ENCODE results near the gene KLHDC8B.
"Not testable (repeated sequence)": the region's sequence is repeated elsewhere in the genome, so short reads cannot be mapped to it uniquely, and the experiment has no call there.

KLHDC8B gene

DNA sequence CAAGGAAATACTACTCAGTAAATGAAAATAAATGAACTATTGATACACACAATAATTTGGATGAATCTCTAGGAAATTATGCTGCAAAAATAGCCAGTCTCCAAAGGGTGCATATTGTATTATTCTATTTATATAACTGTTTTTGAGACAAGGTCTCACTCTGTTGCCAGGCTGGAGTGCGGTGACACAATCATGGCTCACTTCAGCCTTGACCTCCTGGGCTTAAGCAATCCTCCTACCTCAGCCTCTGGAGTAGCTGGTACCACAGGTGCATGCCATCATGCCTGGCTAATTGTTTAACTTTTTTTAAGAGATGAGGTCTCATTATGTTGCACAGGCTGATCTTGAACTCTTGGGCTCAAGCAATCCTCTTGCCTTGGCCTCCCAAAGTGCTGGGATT, 12.5 kb downstream of the KLHDC8B start:
- no peak for DNase-seq (ENCODE audit: low read depth in 2 of 2)

DNA sequence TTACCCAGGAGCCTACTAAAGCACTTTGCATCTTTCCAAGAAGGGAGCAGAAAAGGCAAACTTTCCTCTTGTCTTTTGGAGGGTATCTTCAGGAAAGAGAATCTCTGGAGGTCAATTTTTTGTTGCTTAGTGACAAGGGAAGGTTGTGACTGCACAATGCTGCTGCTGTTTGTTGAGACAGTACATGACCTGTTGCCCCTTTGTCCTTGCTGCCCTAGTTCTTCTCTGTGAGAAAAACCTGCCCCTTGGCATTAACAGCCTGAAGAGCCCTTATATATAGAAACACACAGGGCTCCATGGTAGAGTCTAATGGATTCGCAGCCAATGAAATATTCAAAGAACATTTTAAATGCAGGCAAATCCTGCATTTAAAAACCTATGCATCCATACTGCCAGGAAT, 20.3 kb downstream of the KLHDC8B start:
- no peak for DNase-seq (ENCODE audit: low read depth in 2 of 2)

DNA sequence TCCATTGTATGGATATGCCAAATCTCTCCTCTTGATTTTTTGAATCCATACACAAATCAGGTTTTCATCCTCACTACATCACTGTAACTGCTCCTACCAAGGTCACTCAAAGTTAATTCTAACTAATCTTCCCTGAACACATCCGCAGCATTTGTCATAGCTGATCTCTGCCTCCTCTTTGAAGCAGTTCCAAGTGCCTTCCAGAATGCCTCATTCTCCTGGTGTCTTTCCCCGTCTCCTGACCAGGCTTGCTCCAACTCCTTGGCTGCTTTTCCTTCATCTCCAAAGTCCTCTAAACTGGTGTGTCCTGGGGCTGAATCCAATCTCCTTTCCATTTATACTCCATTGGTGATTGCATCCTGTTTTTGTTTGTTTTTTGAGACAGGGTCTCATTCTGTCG, 26.8 kb downstream of the KLHDC8B start:
- no peak for DNase-seq (ENCODE audit: low read depth in 2 of 2)

DNA sequence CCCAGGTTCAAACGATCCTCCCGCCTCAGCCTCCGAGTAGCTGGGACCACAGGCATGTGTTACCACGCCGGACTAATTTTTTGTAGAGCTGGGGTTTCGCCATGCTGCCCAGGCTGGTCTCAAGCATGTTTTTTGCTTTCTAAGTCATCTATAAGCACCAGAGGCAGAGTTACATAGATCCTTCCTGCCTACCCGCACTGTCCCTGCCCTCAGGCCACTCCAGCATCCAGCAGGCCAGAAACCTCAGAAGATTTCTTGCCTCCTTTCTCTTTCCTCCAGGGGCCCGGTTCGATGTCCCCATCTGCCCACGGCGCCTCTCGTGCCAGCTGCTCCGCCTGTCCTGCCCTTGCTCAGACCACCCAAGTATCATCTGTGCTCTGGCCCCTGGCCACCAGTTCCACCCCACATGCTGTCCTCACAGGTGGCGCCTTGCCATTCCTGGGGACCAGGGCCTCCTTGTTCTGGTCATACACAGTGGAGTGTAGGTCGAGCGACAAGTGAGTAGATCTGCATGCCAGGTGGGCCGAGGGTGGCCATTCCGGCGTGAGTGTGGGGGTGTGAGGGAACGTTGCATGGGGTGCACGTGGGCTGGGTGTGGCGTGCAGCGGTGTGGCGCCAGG, 27.3 kb downstream of the KLHDC8B start:
- DNase-seq (ENCODE audit: low read depth in 2 of 2): no peak

DNA sequence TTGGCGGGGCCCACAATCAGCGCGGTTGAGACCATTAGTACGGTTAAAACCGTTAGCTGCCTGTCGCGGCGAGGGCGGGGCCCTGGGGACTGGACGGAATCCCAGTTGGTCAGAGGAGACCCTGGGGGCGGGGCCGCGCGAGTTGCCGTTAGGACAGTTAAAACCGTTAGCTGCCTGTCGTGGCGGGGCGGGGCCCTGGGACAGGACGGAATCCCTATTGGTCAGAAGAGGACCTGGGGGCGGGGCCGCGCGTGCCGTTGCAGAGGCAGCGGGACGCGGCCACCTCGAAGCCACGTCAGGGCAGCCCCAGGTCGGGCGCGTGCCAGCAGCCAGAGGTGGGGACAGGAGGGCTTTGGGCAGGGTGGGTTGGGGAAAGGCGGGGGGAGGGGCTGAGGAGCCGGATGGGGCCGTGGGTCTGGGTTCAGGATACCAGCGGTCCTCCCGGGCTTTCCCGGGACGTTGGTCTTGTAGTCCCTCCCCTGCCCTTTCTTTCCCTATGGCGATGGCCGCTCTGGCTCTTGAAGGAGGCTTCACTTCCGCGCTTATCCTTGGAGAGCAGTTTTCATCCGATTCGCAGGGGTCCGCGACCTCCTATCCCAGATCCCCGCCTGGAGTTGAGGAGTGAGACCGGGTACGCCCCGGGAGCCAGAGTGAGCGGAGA, 28.0 kb downstream of the KLHDC8B start:
- DNase-seq (ENCODE audit: low read depth in 2 of 2): no peak

DNA sequence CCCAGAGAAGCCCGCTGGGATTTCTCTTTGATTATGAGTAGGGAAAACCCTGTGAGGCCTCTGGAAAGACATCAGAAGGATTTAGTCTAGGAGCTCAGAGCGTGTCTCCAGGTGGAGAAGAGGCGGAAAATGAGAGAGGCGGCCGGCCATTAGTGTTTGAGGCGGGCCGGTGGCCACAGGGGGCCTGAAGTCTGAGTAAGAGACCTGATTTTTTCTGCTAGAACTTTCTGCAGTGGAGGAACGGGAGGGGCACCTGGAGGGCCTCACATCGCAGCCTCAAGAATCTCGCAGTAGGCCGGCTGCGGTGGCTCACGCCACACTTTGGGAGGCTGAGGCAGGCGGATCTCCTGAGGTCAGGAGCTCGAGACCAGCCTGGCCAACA, 28.5 kb downstream of the KLHDC8B start:
- no peak for DNase-seq (ENCODE audit: low read depth in 2 of 2)

DNA sequence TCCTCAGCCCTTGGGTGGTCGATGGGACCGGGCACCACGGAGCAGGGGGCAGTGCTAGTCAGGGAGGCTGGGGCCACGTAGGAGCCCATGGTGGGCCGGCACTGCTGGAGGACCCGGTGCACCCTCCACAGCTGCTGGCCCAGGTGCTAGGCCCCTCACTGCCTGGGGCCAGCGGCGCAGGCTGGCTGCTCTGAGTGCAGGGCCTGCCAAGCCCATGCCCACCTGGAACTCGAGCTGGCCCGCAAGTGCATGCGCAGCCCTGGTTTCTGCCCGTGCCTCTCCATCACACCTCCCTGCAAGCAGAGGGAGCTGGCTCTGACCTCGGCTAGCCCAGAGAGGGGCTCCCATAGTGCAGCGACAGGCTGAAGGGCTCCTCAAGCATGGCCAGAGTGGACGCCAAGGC, 42.1 kb downstream of the KLHDC8B start:
- DNase-seq (ENCODE audit: low read depth in 2 of 2): no peak

DNA sequence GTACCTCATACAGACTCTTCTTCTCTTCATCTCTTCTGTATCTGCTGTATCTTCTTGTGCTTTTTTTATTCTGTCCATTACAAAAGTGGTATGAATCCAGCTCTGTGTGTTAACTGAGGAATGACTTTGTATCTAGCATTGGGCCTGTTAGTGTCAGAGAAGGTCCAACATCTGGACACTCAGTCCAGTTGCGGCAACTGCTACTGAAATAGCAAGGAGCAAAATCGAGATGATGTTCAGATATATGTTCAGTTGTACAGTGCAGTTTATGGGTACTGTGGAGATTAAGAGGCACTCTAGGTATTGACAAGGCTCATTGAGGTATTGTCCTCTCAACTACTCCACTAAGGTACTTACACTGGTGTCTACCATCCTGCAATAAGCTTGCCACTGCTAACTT, 42.6 kb downstream of the KLHDC8B start:
- DNase-seq (ENCODE audit: low read depth in 2 of 2): no peak

DNA sequence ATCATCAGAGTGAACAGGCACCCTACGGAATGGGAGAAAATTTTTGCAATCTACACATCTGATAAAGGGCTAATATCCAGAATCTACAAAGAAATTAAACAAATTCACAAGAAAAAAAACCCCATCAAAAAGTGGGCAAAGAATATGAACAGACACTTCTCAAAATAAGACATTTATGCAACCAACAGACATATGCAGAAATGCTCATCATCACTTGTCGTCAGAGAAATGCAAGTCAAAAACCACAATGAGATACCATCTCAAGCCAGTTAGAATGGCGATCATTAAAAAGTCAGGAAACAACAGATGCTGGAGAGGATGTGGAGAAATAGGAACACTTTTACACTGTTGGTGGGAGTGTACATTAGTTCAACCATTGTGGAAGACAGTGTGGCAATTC, 45.3 kb downstream of the KLHDC8B start:
- DNase-seq (ENCODE audit: low read depth in 2 of 2): not testable (repeated sequence)

DNA sequence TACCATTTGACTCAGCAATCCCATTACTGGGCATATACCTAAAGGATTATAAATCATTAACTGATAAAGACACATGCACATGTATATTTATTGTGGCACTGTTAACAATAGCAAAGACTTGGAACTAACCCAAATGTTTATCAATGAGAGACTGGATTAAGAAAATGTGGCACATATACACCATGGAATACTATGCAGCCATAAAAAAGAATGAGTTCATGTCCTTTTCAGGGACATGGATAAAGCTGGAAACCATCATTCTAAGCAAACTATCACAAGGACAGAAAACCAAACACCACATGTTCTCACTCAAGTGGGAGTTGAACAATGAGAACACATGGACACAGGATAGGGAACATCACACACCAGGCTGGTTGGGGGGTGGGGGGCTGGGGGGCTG, 45.7 kb downstream of the KLHDC8B start:
- DNase-seq (ENCODE audit: low read depth in 2 of 2): not testable (repeated sequence)

DNA sequence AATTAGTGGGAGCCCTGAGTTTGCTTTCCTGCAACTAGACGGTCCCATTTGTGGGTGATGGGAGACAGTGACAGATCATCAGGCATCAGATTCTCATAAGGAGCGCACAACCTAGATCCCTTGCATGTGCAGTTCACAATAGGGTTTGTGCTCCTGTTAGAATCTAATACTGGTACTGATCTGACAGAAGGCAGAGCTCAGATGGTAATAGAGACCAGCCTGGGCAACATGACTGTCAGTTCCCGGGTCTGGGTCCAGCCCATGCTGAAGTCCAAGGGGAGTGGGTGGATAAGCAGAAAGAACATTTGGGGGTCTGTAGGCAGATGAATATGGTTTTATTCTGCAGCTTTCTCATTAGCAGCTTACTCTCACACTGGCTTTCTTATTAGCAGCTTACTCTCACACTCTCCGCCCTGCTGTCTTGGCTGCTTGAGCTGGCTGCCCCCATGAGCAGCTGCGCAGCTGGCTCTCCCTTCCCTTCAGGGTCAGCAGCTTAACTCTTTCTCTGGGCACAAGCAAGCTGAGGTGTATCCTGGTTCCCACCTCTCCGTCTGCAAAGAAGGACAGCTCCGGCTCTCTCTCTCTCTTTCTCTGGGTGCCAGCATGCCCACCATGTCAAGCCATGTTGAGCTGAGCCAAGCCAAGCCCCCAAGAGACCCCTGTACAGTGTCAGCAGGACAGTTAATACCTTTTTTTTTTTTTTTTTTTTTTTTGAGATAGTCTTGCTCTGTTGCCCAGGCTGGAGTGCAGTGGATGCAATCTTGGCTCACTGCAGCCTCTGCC, 46.5 kb downstream of the KLHDC8B start:
- DNase-seq (ENCODE audit: low read depth in 2 of 2): no peak

DNA sequence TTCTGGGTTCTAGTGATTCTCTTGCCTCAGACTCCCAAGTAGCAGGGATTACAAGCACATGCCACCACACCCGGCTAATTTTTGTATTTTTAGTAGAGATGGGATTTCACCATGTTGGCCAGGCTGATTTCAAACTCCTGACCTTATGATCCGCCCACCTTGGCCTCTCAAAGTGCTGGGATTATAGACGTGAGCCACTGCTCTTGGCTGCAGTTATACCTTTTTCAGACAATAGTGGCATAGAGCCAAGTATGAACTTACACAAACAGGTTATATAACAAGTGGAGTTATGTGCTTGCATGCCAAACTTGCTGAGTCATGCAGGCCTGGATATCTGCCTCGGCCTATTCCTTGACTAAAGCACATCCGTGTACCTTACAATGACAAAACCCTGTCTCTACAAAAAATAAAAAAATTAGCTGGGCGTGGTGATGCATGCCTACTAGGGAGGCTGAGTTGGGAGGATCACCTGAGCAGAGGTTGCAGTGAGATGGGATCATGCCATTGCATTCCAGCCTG, 47.1 kb downstream of the KLHDC8B start:
- DNase-seq (ENCODE audit: low read depth in 2 of 2): not testable (repeated sequence)

DNA sequence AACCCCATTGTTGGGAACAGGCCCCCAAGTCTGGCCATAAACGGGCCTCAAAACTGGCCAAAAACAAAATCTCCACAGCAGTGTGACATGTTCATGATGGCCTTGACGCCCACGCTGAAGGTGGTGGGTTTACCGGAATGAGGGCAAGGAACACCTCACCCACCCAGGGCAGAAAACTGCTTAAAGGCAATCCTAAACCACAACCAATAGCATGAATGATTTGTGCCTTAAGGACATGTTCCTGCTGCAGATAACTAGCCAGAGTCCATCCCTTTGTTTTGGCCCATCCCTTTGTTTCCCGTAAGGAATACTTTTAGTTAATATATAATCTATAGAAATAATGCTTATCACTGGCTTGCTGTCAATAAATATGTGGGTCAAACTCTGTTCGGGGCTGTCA, 47.7 kb downstream of the KLHDC8B start:
- no peak for DNase-seq (ENCODE audit: low read depth in 2 of 2)

DNA sequence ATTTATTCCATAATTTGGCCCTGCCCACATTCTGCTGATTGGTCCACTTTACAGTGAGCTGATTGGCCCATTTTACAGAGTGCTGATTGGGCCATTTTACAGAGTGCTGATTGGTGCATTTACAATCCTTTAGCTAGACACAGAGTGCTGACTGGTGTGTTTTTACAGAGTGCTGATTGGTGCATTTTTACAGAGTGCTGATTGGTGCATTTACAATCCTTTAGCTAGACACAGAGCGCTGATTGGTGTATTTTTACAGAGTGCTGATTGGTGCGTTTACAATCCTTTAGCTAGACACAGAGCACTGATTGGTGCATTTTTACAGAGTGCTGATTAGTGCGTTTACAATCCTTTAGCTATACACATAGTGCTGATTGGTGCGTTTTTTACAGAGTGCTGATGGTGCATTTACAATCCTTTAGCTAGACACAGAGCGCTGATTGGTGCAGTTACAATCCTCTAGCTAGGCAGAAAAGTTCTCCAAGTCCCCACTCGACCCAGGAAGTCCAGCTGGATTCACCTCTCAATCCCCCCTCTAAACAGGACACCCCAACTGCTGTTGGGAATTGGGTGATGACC, 49.7 kb downstream of the KLHDC8B start:
- DNase-seq (ENCODE audit: low read depth in 2 of 2): not testable (repeated sequence)

DNA sequence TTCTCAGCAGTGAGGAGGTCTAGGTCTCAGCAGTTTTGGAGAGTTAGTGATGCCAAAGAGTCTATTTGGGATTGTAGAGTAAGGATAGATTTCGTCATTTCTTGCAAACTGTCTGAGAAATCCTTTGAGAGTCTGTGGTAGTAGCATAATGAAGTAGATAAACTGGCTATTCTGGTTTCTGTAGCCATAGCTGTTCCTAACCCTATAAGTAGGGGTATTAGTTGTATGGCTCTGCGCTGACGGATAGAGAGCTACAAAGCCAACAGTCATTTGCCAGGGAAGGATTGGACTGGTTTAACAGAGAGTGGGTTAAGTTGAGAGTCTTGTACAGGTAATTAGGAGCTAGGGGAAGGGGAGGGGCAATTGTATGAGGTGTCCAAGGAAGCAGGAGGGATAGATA, 50.6 kb downstream of the KLHDC8B start:
- DNase-seq (ENCODE audit: low read depth in 2 of 2): no peak
